Calu3 (cell line): ENCODE results near the gene SLC6A6. TPM values are rescaled to one million over a fixed set of nuclear protein-coding genes. Genes with fewer than 3 reads are reported as not detected.

Experiments used
- BruUV-seq: library from RNA; stranded (reverse); fragments of 400-500 nt; replicated peaks from 2 replicates; lab custom pipeline; 2021; lab: Mats Ljungman, UMichigan
- CTCF ChIA-PET: fragments of 300-600 bp; sonication (Branson Sonifier 250); formaldehyde crosslinking; loops from one replicate; lab custom pipeline; 2022; ENCODE audit warnings: antibody characterized with exemption; lab: Charles Lee
- DNase-seq: peaks from one replicate; pipeline ENCODE4 v3.0.0; 2022
- H3K27ac Mint-ChIP-seq: one replicate; pipeline ENCODE4 v1.8.0; 2022; ENCODE audit warnings: mixed read lengths; ENCODE audit not compliant: unreplicated experiment
- H3K27me3 Mint-ChIP-seq: one replicate; pipeline ENCODE4 v1.8.0; 2022; ENCODE audit warnings: mixed read lengths; ENCODE audit not compliant: unreplicated experiment
- H3K36me3 Mint-ChIP-seq: one replicate; pipeline ENCODE4 v1.8.0; 2022; ENCODE audit warnings: mild to moderate bottlenecking, moderate library complexity, mixed read lengths; ENCODE audit not compliant: insufficient read depth, unreplicated experiment
- H3K4me1 Mint-ChIP-seq: one replicate; pipeline ENCODE4 v1.8.0; 2022; ENCODE audit warnings: mild to moderate bottlenecking, low read depth, mixed read lengths; ENCODE audit not compliant: unreplicated experiment
- H3K4me3 Mint-ChIP-seq: one replicate; pipeline ENCODE4 v1.8.0; 2022; ENCODE audit warnings: mild to moderate bottlenecking, low read depth, moderate library complexity, mixed read lengths; ENCODE audit not compliant: unreplicated experiment
- H3K9me3 Mint-ChIP-seq: one replicate; pipeline ENCODE4 v1.8.0; 2022; ENCODE audit warnings: low read depth, mixed read lengths; ENCODE audit not compliant: unreplicated experiment
- intact Hi-C: fragments of 100-400 bp; cut with micrococcal nuclease; formaldehyde crosslinking; loops from one replicate; pipeline ENCODE4 v1.10.0; 2022; ENCODE audit not compliant: unreplicated experiment
- total RNA-seq: library from RNA; stranded (reverse); gene quantifications from 2 replicates; pipeline ENCODE4 v1.2.3, GENCODE V29; 2022
- TF ChIP-seq, protein P1 (sequence below): fragments of 200-600 bp; IDR thresholded peaks from one replicate; pipeline ENCODE4 v1.8.0; 2022; ENCODE audit warnings: antibody characterized with exemption; ENCODE audit not compliant: unreplicated experiment

SLC6A6 gene
- total RNA-seq, 1 experiment from 2014 or later: 46.3 TPM

DNA sequence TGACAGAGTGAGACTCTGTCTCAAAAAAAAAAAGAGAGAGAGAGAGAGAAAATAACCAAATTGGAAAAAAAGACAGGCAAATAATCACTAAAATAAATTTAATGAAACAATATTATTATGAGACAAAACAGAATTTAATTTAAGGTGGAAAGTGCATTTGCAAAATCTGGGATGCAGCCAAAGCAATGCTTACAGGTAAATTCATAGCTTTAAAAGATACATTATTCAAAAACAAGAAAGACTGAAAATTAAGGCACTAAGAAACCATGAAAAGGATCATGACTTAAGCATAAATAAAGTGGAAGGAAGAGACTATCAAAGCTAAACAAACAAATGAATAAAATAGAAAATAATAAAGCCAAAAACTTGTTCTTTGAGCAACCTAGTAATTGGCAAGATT is 100.1 kb downstream of the SLC6A6 start:
- TF ChIP-seq, protein P1, sequence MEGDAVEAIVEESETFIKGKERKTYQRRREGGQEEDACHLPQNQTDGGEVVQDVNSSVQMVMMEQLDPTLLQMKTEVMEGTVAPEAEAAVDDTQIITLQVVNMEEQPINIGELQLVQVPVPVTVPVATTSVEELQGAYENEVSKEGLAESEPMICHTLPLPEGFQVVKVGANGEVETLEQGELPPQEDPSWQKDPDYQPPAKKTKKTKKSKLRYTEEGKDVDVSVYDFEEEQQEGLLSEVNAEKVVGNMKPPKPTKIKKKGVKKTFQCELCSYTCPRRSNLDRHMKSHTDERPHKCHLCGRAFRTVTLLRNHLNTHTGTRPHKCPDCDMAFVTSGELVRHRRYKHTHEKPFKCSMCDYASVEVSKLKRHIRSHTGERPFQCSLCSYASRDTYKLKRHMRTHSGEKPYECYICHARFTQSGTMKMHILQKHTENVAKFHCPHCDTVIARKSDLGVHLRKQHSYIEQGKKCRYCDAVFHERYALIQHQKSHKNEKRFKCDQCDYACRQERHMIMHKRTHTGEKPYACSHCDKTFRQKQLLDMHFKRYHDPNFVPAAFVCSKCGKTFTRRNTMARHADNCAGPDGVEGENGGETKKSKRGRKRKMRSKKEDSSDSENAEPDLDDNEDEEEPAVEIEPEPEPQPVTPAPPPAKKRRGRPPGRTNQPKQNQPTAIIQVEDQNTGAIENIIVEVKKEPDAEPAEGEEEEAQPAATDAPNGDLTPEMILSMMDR: no peak
- Mint-ChIP-seq H3K4me1 (no peaks in the 10 kb centered on the region), H3K9me3 (peaks cover 2% of the 10 kb centered on the region), H3K36me3 (no peaks in the 10 kb centered on the region), H3K27me3 (peaks cover 30% of the 10 kb centered on the region), H3K27ac (no peak overlapping the region), H3K4me3 (no peak overlapping the region)
- DNase-seq: no peak
- CTCF ChIA-PET: interaction anchor here (1.2 kb wide), 1 partner anchor 133 kb away, joined by 3 read pairs; no protein-coding TSS in a partner anchor
- intact Hi-C loops: no loop called here
- BruUV-seq: no TSS peak

- Mint-ChIP-seq H3K36me3 (no peaks in the 10 kb centered on the region), H3K27ac (no peak overlapping the region), H3K27me3 (peaks cover 23% of the 10 kb centered on the region), H3K4me1 (no peaks in the 10 kb centered on the region), H3K4me3 (no peak overlapping the region), H3K9me3 (peaks cover 2% of the 10 kb centered on the region)
- no TSS peak for BruUV-seq
- TF ChIP-seq, protein P1: no peak
- CTCF ChIA-PET: interaction anchor here (1.2 kb wide), 1 partner anchor 134 kb away, joined by 3 read pairs; no protein-coding TSS in a partner anchor
- DNase-seq: no peak
- intact Hi-C loops: no loop called here
Measured at GRCh38 chr3:14503033-14503705, 100.8 kb downstream of the SLC6A6 start.

DNA sequence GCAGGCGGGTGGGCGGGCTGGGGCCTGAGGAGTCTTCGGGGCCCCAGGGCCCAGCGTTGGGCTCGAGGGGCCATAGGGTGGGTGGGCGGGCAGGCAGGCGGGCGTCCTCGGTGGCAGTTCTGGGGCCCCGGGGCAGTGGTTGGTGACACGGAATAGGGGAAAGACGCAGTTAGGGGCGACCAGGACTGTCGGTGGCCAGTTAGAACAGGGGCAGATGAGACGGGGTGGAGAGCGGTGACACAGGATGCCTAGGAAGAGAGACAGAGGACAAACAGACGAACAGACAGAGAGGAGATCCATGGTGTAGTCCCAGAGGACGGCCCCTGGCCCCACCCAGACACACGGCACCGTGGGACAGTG is 101.3 kb downstream of the SLC6A6 start:
- TF ChIP-seq, protein P1: no peak
- Mint-ChIP-seq H3K36me3 (no peaks in the 10 kb centered on the region), H3K9me3 (peaks cover 2% of the 10 kb centered on the region), H3K4me1 (no peaks in the 10 kb centered on the region), H3K27me3 (peaks cover 18% of the 10 kb centered on the region), H3K27ac (no peak overlapping the region), H3K4me3 (no peak overlapping the region)
- DNase-seq: no peak
- BruUV-seq: no TSS peak
- intact Hi-C loops: no loop called here
- CTCF ChIA-PET: no interaction called here

DNA sequence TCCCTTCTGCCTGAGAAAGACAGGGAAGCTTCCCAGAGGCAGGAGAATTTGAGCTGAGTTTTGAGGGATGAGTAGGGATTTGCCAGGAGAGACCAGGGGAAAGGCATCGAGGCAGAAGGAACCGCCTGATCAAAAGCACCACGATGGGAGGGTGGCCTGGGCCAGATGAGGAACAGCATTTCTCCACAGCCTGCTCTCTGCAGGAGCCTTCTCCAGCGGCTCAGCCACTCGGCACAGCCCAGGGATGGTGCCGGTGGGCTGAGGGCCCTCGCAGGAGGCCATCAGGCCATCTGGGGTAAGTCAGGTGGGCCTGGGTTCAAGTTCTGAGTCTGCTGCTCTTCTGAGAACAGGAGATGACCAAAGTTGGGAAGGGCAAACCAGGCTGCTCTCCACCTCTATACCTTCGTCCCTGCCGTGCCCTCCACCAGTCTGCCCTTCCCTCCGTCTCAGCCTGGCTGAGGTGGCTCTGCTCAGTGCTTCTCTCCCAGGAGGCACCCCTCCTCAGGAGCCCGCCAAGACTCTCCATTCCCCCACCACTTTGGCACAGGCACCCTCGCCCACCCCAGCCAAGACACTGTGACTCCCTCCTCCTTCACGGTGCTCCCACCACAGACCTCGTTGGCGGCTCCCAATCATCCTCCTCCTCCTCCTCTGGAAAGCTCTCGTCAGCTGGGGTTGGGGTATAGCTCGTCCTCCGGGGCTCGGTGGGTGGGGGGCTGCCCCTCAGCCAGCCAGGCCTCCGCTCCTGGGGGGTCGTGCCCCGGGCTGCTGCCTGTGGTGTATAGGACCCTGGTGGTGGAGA is 102.8 kb downstream of the SLC6A6 start:
- Mint-ChIP-seq H3K4me1 (no peaks in the 10 kb centered on the region), H3K27me3 (peaks cover 21% of the 10 kb centered on the region), H3K9me3 (peaks cover 2% of the 10 kb centered on the region), H3K4me3 (no peak overlapping the region), H3K36me3 (no peaks in the 10 kb centered on the region), H3K27ac (no peak overlapping the region)
- intact Hi-C loops: loop anchor here (5.0 kb wide), 1 partner anchor 277 kb away; no protein-coding TSS in a partner anchor
- CTCF ChIA-PET: interaction anchor here (1.9 kb wide), 1 partner anchor 43 kb away, joined by 4 read pairs; no protein-coding TSS in a partner anchor
- BruUV-seq: no TSS peak
- DNase-seq: no peak
- TF ChIP-seq, protein P1: no peak
